H1 (cell line): ENCODE measurements around the gene GPM6B. TPM values are rescaled to one million over a fixed set of nuclear protein-coding genes. Genes with fewer than 3 reads are reported as not detected.

Experiments used
- CTCF ChIA-PET: fragments of 300-600 bp; sonication (Branson Sonifier 250); formaldehyde crosslinking; loops from one replicate; lab custom pipeline; 2021; ENCODE audit not compliant: partially characterized antibody; lab: Charles Lee
- POLR2A ChIA-PET: fragments of 300-600 bp; sonication (Branson Sonifier 250); formaldehyde crosslinking; loops from one replicate; lab custom pipeline; 2021; ENCODE audit warnings: inconsistent platforms; ENCODE audit not compliant: partially characterized antibody; lab: Charles Lee
- DNase-seq, 2 experiments: peaks; one replicate each; pipeline versions ENCODE4 v3.0.0 to v3.0.0-alpha.2; 2010 to 2022; ENCODE audit warnings: low spot score in 2 of 2, low read depth in 1 of 2, mixed read lengths in 1 of 2
- FAIRE-seq: peaks from 2 replicates; lab custom pipeline; 2011; peaks lifted over from hg19 to GRCh38; lab: Jason Lieb, UNC
- H2AFZ ChIP-seq: 2 replicates; pipeline ENCODE4 v1.8.1; 2012; ENCODE audit warnings: low read length, inconsistent platforms
- H2AK5ac ChIP-seq: 2 replicates; pipeline ENCODE4 v1.6.1; 2013; ENCODE audit warnings: low read depth, low read length
- H2BK120ac ChIP-seq: replicated peaks from 2 replicates; pipeline ENCODE3; 2013; ENCODE audit warnings: low read depth, low read length, inconsistent platforms
- H2BK12ac ChIP-seq: 2 replicates; pipeline ENCODE4 v1.6.1; 2013; ENCODE audit warnings: low read depth, low read length
- H2BK15ac ChIP-seq: 2 replicates; pipeline ENCODE4 v1.6.1; 2013; ENCODE audit warnings: low read length
- H2BK20ac ChIP-seq: 2 replicates; pipeline ENCODE4 v1.6.1; 2013; ENCODE audit warnings: low read length
- H2BK5ac ChIP-seq: 2 replicates; pipeline ENCODE4 v1.6.1; 2013; ENCODE audit warnings: low read depth, low read length
- H3K14ac ChIP-seq: 2 replicates; pipeline ENCODE4 v1.6.1; 2013; ENCODE audit warnings: inconsistent platforms; ENCODE audit not compliant: insufficient read length
- H3K18ac ChIP-seq: 2 replicates; pipeline ENCODE4 v1.6.1; 2013; ENCODE audit warnings: low read length; ENCODE audit errors: extremely low read depth
- H3K23ac ChIP-seq: 2 replicates; pipeline ENCODE4 v1.6.1; 2013; ENCODE audit warnings: inconsistent platforms; ENCODE audit not compliant: insufficient read length
- H3K23me2 ChIP-seq: 2 replicates; pipeline ENCODE4 v1.6.1; 2013; ENCODE audit warnings: low read depth, low read length
- H3K27ac ChIP-seq: 2 replicates; pipeline ENCODE4 v1.6.1; 2011; ENCODE audit warnings: low read depth, low read length, inconsistent platforms
- H3K27me3 ChIP-seq, 4 experiments: replicated peaks in 1 of 4; 1 replicate in 1 of 4; 2 replicates in 3 of 4; pipeline versions ENCODE4 v1.6.1 to v1.8.1; 2011 to 2013; ENCODE audit warnings: low read length in 3 of 4, mild to moderate bottlenecking in 3 of 4, inconsistent platforms in 2 of 4, mixed read lengths in 2 of 4, moderate library complexity in 1 of 4; ENCODE audit not compliant: control insufficient read depth in 3 of 4, insufficient read depth in 3 of 4; ENCODE audit errors: extremely low read depth in 1 of 4
- H3K36me3 ChIP-seq, 4 experiments: 2 replicates each; pipeline versions ENCODE4 v1.6.1 to v1.8.1; 2011 to 2013; ENCODE audit warnings: mild to moderate bottlenecking in 4 of 4, low read length in 3 of 4, moderate library complexity in 2 of 4, control low read depth in 1 of 4, inconsistent platforms in 1 of 4; ENCODE audit not compliant: insufficient read depth in 4 of 4, control insufficient read depth in 2 of 4
- H3K4ac ChIP-seq: replicated peaks from 2 replicates; pipeline ENCODE3; 2013; ENCODE audit warnings: low read length, low read depth, mixed read lengths, inconsistent platforms; ENCODE audit not compliant: insufficient read length
- H3K4me1 ChIP-seq, 4 experiments: replicated peaks in 1 of 4; 1 replicate in 1 of 4; 2 replicates in 3 of 4; pipeline versions ENCODE4 v1.6.1 to v1.8.1; 2011 to 2013; ENCODE audit warnings: low read length in 3 of 4, inconsistent platforms in 2 of 4, mixed read lengths in 1 of 4; ENCODE audit not compliant: insufficient read depth in 4 of 4, control insufficient read depth in 3 of 4
- H3K4me2 ChIP-seq, 2 experiments: 2 replicates each; pipeline versions ENCODE4 v1.6.1 to v1.8.1; 2011 to 2013; ENCODE audit warnings: low read depth in 2 of 2, low read length in 2 of 2, control low read depth in 1 of 2, inconsistent platforms in 1 of 2, mild to moderate bottlenecking in 1 of 2; ENCODE audit not compliant: insufficient read depth in 1 of 2
- H3K4me3 ChIP-seq, 4 experiments: fragments of 200-600, 300-600 bp in 1 of 4; sonication (generic), shearing (Covaris generic), sonication (Bioruptor Twin) in 1 of 4; 2 replicates each; pipeline versions ENCODE4 v1.5.1 to v1.8.1; 2011 to 2016; ENCODE audit warnings: low read length in 4 of 4, low read depth in 3 of 4, control low read depth in 2 of 4, inconsistent platforms in 2 of 4, mild to moderate bottlenecking in 2 of 4, mixed read lengths in 1 of 4, moderate library complexity in 1 of 4; ENCODE audit not compliant: insufficient read depth in 2 of 4; ENCODE audit errors: extremely low read depth in 1 of 4
- H3K56ac ChIP-seq: replicated peaks from 2 replicates; pipeline ENCODE3; 2013; ENCODE audit warnings: low read depth, mild to moderate bottlenecking, mixed read lengths, low read length, inconsistent platforms; ENCODE audit not compliant: insufficient read length
- H3K79me1 ChIP-seq: 2 replicates; pipeline ENCODE4 v1.6.1; 2013; ENCODE audit warnings: low read depth, low read length, control low read depth
- H3K79me2 ChIP-seq, 2 experiments: 2 replicates each; pipeline versions ENCODE4 v1.6.1 to v1.8.1; 2012 to 2013; ENCODE audit warnings: low read length in 2 of 2, mild to moderate bottlenecking in 2 of 2, inconsistent platforms in 1 of 2; ENCODE audit not compliant: insufficient read depth in 2 of 2, control insufficient read depth in 1 of 2
- H3K9ac ChIP-seq, 4 experiments: replicated peaks in 1 of 4; 1 replicate in 1 of 4; 2 replicates in 3 of 4; pipeline versions ENCODE4 v1.6.1 to v1.8.1; 2011 to 2013; ENCODE audit warnings: low read depth in 3 of 4, low read length in 3 of 4, control low read depth in 2 of 4, mild to moderate bottlenecking in 2 of 4, moderate library complexity in 2 of 4, inconsistent platforms in 1 of 4; ENCODE audit errors: extremely low read depth in 1 of 4
- H3K9me3 ChIP-seq, 2 experiments: 2 replicates each; pipeline versions ENCODE4 v1.6.1 to v1.8.1; 2012 to 2013; ENCODE audit warnings: mild to moderate bottlenecking in 2 of 2, moderate library complexity in 2 of 2, control low read depth in 1 of 2, inconsistent platforms in 1 of 2, low read depth in 1 of 2, low read length in 1 of 2, mixed read lengths in 1 of 2; ENCODE audit not compliant: insufficient read depth in 2 of 2
- H4K20me1 ChIP-seq, 2 experiments: replicated peaks in 1 of 2; 2 replicates each; pipeline versions ENCODE3 to v1.8.1; 2011 to 2013; ENCODE audit warnings: inconsistent platforms in 2 of 2, low read length in 2 of 2, mild to moderate bottlenecking in 1 of 2; ENCODE audit not compliant: insufficient read depth in 2 of 2, control insufficient read depth in 1 of 2
- H4K5ac ChIP-seq: 2 replicates; pipeline ENCODE4 v1.6.1; 2013; ENCODE audit warnings: low read length, low read depth, mixed read lengths, inconsistent platforms; ENCODE audit not compliant: insufficient read length
- H4K8ac ChIP-seq: 2 replicates; pipeline ENCODE4 v1.8.0; 2013; ENCODE audit warnings: mild to moderate bottlenecking, moderate library complexity, low read length, inconsistent platforms; ENCODE audit not compliant: insufficient read depth; ENCODE audit errors: extremely low read depth
- H4K91ac ChIP-seq: replicated peaks from 2 replicates; pipeline ENCODE3; 2013; ENCODE audit warnings: low read length, mixed read lengths, inconsistent platforms; ENCODE audit not compliant: insufficient read length
- CHD2 ChIP-seq: IDR thresholded peaks from 2 replicates; pipeline ENCODE4 v1.6.1; 2012; ENCODE audit warnings: low read length, improper control_type of control experiment
- JUND ChIP-seq: IDR thresholded peaks from 2 replicates; pipeline ENCODE4 v1.6.1; 2011; ENCODE audit warnings: mild to moderate bottlenecking, improper control_type of control experiment, low read length
- KDM1A ChIP-seq: fragments of 200-600, 300-600 bp; sonication (generic); IDR thresholded peaks from 2 replicates; pipeline ENCODE4 v1.7.1; 2016; ENCODE audit warnings: mild to moderate bottlenecking, low read length, borderline replicate concordance
- MAFK ChIP-seq: IDR thresholded peaks from 2 replicates; pipeline ENCODE4 v1.6.1; 2012; ENCODE audit warnings: low read depth, mild to moderate bottlenecking, improper control_type of control experiment, low read length
- MAX ChIP-seq: IDR thresholded peaks from 2 replicates; pipeline ENCODE4 v1.6.1; 2012; ENCODE audit warnings: inconsistent platforms
- POU5F1 ChIP-seq: IDR thresholded peaks from 2 replicates; pipeline ENCODE4 v1.6.1; 2011; ENCODE audit warnings: low read depth, mild to moderate bottlenecking, low read length, moderate library complexity
- SP1 ChIP-seq: IDR thresholded peaks from 2 replicates; pipeline ENCODE4 v1.6.1; 2011; ENCODE audit warnings: low read depth, low read length
- SRF ChIP-seq: IDR thresholded peaks from 2 replicates; pipeline ENCODE4 v1.6.1; 2011; ENCODE audit warnings: mild to moderate bottlenecking, low read depth, low read length, moderate library complexity
- TAF7 ChIP-seq: optimal IDR thresholded peaks from 2 replicates; pipeline ENCODE3; 2011; ENCODE audit warnings: low read depth, mild to moderate bottlenecking, inconsistent platforms, low read length, moderate library complexity, borderline replicate concordance
- WGBS, 2 experiments: shearing (Covaris generic) in 1 of 2; methylation state at CpG; one replicate each; pipeline versions ENCODE4 v1.1.6 to v1.1.7; 2013 to 2015; ENCODE audit warnings: low lambda C conversion rate in 2 of 2, mixed read lengths in 2 of 2, inconsistent platforms in 1 of 2, low coverage in 1 of 2, missing lambda C conversion rate in 1 of 2; ENCODE audit not compliant: insufficient replicate concordance in 2 of 2, insufficient coverage in 1 of 2, insufficient read length in 1 of 2; ENCODE audit errors: extremely low coverage in 1 of 2, missing lambda C conversion rate in 1 of 2; 5-methylcytosine and 5-hydroxymethylcytosine counted together
- polyA plus RNA-seq, 7 experiments: library from polyadenylated mRNA; depleted of rRNA in 3 of 7; stranded (reverse) in 5 of 7; unstranded in 2 of 7; fragments of >200 nt in 5 of 7; fragments of 200-250 nt in 2 of 7; gene quantifications; 1 replicate in 5 of 7; 2 replicates in 1 of 7; 4 replicates in 1 of 7; pipeline versions ENCODE4 v1.2.1 to v1.2.3, GENCODE V29; 2011 to 2013; ENCODE audit warnings: missing spikeins in 2 of 7, mixed read lengths in 2 of 7
- total RNA-seq: library from RNA; stranded (reverse); fragmentation: NEBNext Ultra II Directional; extraction: Animal tissue kit (Norgen Biotek cat#: 25700); gene quantifications from 2 replicates; pipeline ENCODE4 v1.2.1, GENCODE V29; 2021

GPM6B gene
- total and polyA plus RNA-seq, 2 of the 8 experiments (the other 6 are each of a cell fraction or from before 2014, with no cell fraction given): 132 to 175 TPM

GRCh38 chrX:13770013-13770535, 46.8 kb downstream of the GPM6B start:
- no peak overlapping the region for H2BK12ac ChIP-seq
- no peak for TF ChIP-seq CHD2
- TF ChIP-seq KDM1A: no peak
- TF ChIP-seq POU5F1: no peak
- no peak for TF ChIP-seq TAF7
- no peak for TF ChIP-seq SP1
- TF ChIP-seq SRF: no peak
- no peak for TF ChIP-seq JUND
- no peak for TF ChIP-seq MAFK
- no peak for TF ChIP-seq MAX
- H3K9me3 ChIP-seq: no peaks in the 10 kb centered on the region
- ChIA-PET CTCF (interaction anchor here (0.7 to 1.1 kb wide), 3 partner anchors 11 to 130 kb away, joined by 3 read pairs; no protein-coding TSS in a partner anchor), POLR2A (interaction anchor here (0.9 kb wide), 1 partner anchor 9 kb away, joined by 3 read pairs; no protein-coding TSS in a partner anchor)
- H3K23me2 ChIP-seq: no peaks in the 10 kb centered on the region
- H4K20me1 ChIP-seq: no peaks in the 10 kb centered on the region
- no peak overlapping the region for H3K18ac ChIP-seq
- H3K79me2 ChIP-seq: no peaks in the 10 kb centered on the region
- no peak overlapping the region for H2BK15ac ChIP-seq
- H3K4me3 ChIP-seq: no peak overlapping the region
- no peak for FAIRE-seq
- H3K27ac ChIP-seq: no peak overlapping the region
- H3K9ac ChIP-seq: no peak overlapping the region
- peaks cover 0 to 67% (median 13%) of the 10 kb centered on the region in 4 experiments; a peak in 7 of 8 replicates for H3K36me3 ChIP-seq
- no peaks in the 10 kb centered on the region for H3K4me1 ChIP-seq
- H2AK5ac ChIP-seq: no peak overlapping the region
- H4K91ac ChIP-seq: no peak overlapping the region
- no peak overlapping the region for H3K23ac ChIP-seq
- DNase-seq: no peak
- H3K27me3 ChIP-seq: no peaks in the 10 kb centered on the region
- no peak overlapping the region for H2AFZ ChIP-seq
- H2BK120ac ChIP-seq: no peak overlapping the region
- no peak overlapping the region for H2BK20ac ChIP-seq
- H3K79me1 ChIP-seq: no peaks in the 10 kb centered on the region
- 94% methylated on average over 3 of the region's 3 CpGs; no CpG with 5 or more reads in 1 of the 2 experiments for WGBS, 2 experiments
- no peak overlapping the region for H3K14ac ChIP-seq
- no peak overlapping the region for H2BK5ac ChIP-seq
- H3K4ac ChIP-seq: no peak overlapping the region
- H4K5ac ChIP-seq: no peak overlapping the region
- no peak overlapping the region for H4K8ac ChIP-seq
- no peak overlapping the region for H3K4me2 ChIP-seq
- no peak overlapping the region for H3K56ac ChIP-seq
